NCI-H1930 (cell line): ENCODE measurements around the gene HPGDS.

ENCODE experiments used
- DNase-seq, 2 experiments: peaks; one replicate each; lab custom pipeline; 2025; lab: John Stamatoyannopoulos, UW

HPGDS gene

DNA sequence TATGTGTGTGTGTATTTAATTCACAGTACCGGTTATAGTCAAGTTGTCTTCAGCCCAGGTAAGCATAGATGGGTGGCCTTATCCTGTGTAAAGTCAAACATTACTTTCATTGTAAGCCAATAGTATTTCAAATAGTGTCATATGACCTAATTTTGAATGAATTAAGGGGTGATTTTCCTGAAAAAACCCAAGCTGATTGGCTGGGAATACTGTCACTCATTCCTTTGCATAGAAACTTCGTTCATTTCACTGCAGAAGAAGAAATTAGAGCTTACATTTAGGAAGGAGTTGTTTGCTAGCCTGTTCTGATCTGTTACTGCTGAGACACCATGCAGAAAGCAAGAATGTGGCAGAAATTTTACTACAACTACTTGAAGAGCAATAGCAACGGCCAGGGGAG, 89.6 kb downstream of the HPGDS start:
- DNase-seq, result no peak

GRCh38 chr4:94251094-94251493, 91.5 kb downstream of the HPGDS start:
- DNase-seq, result no peak
